ENCODE data around the gene ING4. TPM values are rescaled to one million over a fixed set of nuclear protein-coding genes. Genes with fewer than 3 reads are reported as not detected.

The ING4 gene
- total and polyA plus RNA-seq, 2 of the 13 experiments (the other 11 are each of a cell fraction or from before 2014, with no cell fraction given): 14.4 to 32.4 TPM

- TF ChIP-seq ZMAT3 (CRISPR knock-in tag; conservative IDR thresholded peaks at IDR 0.05) (no peak; the same call in 1 of the 2 replicates), ATRX (CRISPR knock-in tag; IDR thresholded peaks at IDR 0.05; ENCODE audit: borderline replicate concordance) (no peak), MBD4 (IDR thresholded peaks at IDR 0.05; ENCODE audit: borderline replicate concordance, low read length) (no peak), BCLAF1 (IDR thresholded peaks at IDR 0.05) (no peak), CCDC6 (CRISPR knock-in tag; IDR thresholded peaks at IDR 0.05) (peak; percentile 88; the same call in 1 of the 2 replicates), SMAD3 (CRISPR knock-in tag; IDR thresholded peaks at IDR 0.05) (peak; percentile 72; the same call in 1 of the 2 replicates), MIXL1 (CRISPR knock-in tag; IDR thresholded peaks at IDR 0.05) (peak; percentile 46; the same call in 1 of the 2 replicates), SNAPC2 (CRISPR knock-in tag; IDR thresholded peaks at IDR 0.05) (no peak), MBNL3 (CRISPR knock-in tag; conservative IDR thresholded peaks at IDR 0.05) (no peak), RAD51 (IDR thresholded peaks at IDR 0.05; ENCODE audit: borderline replicate concordance) (no peak), ZNF317 (CRISPR knock-in tag; IDR thresholded peaks at IDR 0.05) (no peak), ZSCAN21 (CRISPR knock-in tag; IDR thresholded peaks at IDR 0.05; ENCODE audit: borderline replicate concordance) (0 out of 2 replicates have a peak, but pooled peaks have one; percentile 27), ZNF12 (CRISPR knock-in tag; IDR thresholded peaks at IDR 0.05) (no peak), GATA4 (IDR thresholded peaks at IDR 0.05; ENCODE audit: borderline replicate concordance, low read depth) (peak; percentile 8; the same call in 1 of the 2 replicates), HHEX (CRISPR knock-in tag; IDR thresholded peaks at IDR 0.05) (0 out of 2 replicates have a peak, but pooled peaks have one; percentile 23), RCOR2 (CRISPR knock-in tag; IDR thresholded peaks at IDR 0.05) (no peak), ZNF782 (CRISPR knock-in tag; IDR thresholded peaks at IDR 0.05; ENCODE audit: borderline replicate concordance) (no peak), ZNF552 (CRISPR knock-in tag; IDR thresholded peaks at IDR 0.05; ENCODE audit: borderline replicate concordance) (no peak), KAT2B (IDR thresholded peaks at IDR 0.05; ENCODE audit: borderline replicate concordance, low read depth, low read length) (no peak), SMARCE1 (IDR thresholded peaks at IDR 0.05; ENCODE audit: borderline replicate concordance) (no peak), CC2D1A (CRISPR knock-in tag; IDR thresholded peaks at IDR 0.05) (no peak), ATAD3A (CRISPR knock-in tag; IDR thresholded peaks at IDR 0.05) (no peak), ZBTB7B (CRISPR knock-in tag; IDR thresholded peaks at IDR 0.05) (peak; percentile 40; the same call in 1 of the 2 replicates), ONECUT2 (CRISPR knock-in tag; IDR thresholded peaks at IDR 0.05) (no peak), HNF1A (IDR thresholded peaks at IDR 0.05; ENCODE audit: low read depth) (0 out of 2 replicates have a peak, but pooled peaks have one; percentile 16), HNF1A (CRISPR knock-in tag; IDR thresholded peaks at IDR 0.05; ENCODE audit: borderline replicate concordance) (no peak; the same call in 1 of the 2 replicates)
Measured at GRCh38 chr12:6688999-6689882, 26.3 kb upstream of the ING4 start, which contains the start of gene ZNF384 (continued).
